HepG2 (cell line): ENCODE data around the gene SNAI1. TPM values are rescaled to one million over a fixed set of nuclear protein-coding genes. Genes with fewer than 3 reads are reported as not detected.
A peak's percentile ranks its signal among the peaks of the same experiment; 100 is the strongest.

ENCODE experiments used
- CEBPG ChIP-seq: IDR thresholded peaks from 2 replicates; pipeline ENCODE4 v1.6.1; 2016
- HOXD1 ChIP-seq: sonication (generic); formaldehyde crosslinking; IDR thresholded peaks from 2 replicates; pipeline ENCODE4 v1.5.0; 2020; ENCODE audit warnings: missing genetic modification reagents
- IKZF1 ChIP-seq: fragments of 450-650 bp; IDR thresholded peaks from 2 replicates; pipeline ENCODE4 v1.7.1; 2016
- KDM5A ChIP-seq: fragments of 200-600 bp; sonication (generic); IDR thresholded peaks from 2 replicates; pipeline ENCODE4 v1.7.0; 2018; ENCODE audit warnings: antibody characterized with exemption, mild to moderate bottlenecking, low read length, borderline replicate concordance
- NAIF1 ChIP-seq: sonication (generic); formaldehyde crosslinking; IDR thresholded peaks from 2 replicates; pipeline ENCODE4 v1.5.0; 2020; ENCODE audit warnings: mild to moderate bottlenecking, missing genetic modification reagents, borderline replicate concordance
- NFKBIZ ChIP-seq: IDR thresholded peaks from 2 replicates; pipeline ENCODE4 v1.6.1; 2018; ENCODE audit warnings: missing genetic modification reagents, missing compliant biosample characterization
- SALL1 ChIP-seq: sonication (generic); formaldehyde crosslinking; IDR thresholded peaks from 2 replicates; pipeline ENCODE4 v1.8.0; 2022; ENCODE audit warnings: mild to moderate bottlenecking, missing genetic modification reagents
- SPEN ChIP-seq: sonication (generic); formaldehyde crosslinking; IDR thresholded peaks from 2 replicates; pipeline ENCODE4 v1.5.1; 2020; ENCODE audit warnings: low read depth, mild to moderate bottlenecking, missing genetic modification reagents
- ZC3H4 ChIP-seq: sonication (generic); formaldehyde crosslinking; IDR thresholded peaks from 2 replicates; pipeline ENCODE4 v1.4.0; 2020; ENCODE audit warnings: missing genetic modification reagents, borderline replicate concordance
- ZNF232 ChIP-seq: sonication (generic); formaldehyde crosslinking; IDR thresholded peaks from 2 replicates; pipeline ENCODE4 v1.4.0; 2020; ENCODE audit warnings: missing genetic modification reagents, borderline replicate concordance
- ZNF563 ChIP-seq: sonication (generic); formaldehyde crosslinking; IDR thresholded peaks from 2 replicates; pipeline ENCODE4 v1.8.0; 2022; ENCODE audit warnings: mild to moderate bottlenecking, moderate library complexity, missing genetic modification reagents
- ZSCAN30 ChIP-seq: sonication (generic); formaldehyde crosslinking; IDR thresholded peaks from 2 replicates; pipeline ENCODE4 v1.5.0; 2020; ENCODE audit warnings: mild to moderate bottlenecking, missing genetic modification reagents
- polyA plus RNA-seq, 8 experiments: library from polyadenylated mRNA; depleted of rRNA in 3 of 8; stranded (reverse) in 7 of 8; unstranded in 1 of 8; fragments of >200 nt; fragmentation: Illumina TruSeq in 4 of 8; extraction: Trizol in 4 of 8; gene quantifications; 2 replicates each; pipeline versions ENCODE4 v1.2.1 to v1.2.3, GENCODE V29; 2011 to 2016; ENCODE audit warnings: low read depth in 4 of 8, missing spikeins in 1 of 8, mixed read lengths in 1 of 8; ENCODE audit not compliant: insufficient read depth in 1 of 8
- total RNA-seq, 5 experiments: library from RNA; depleted of rRNA; stranded (reverse); fragments of >200 nt; fragmentation: Illumina TruSeq; extraction: Trizol; gene quantifications; 2 replicates each; pipeline ENCODE4 v1.2.3, GENCODE V29; 2016; ENCODE audit warnings: low read depth in 1 of 5
- TF ChIP-seq, protein P1 (sequence below): sonication (generic); formaldehyde crosslinking; conservative IDR thresholded peaks from 2 replicates; pipeline ENCODE4 v1.4.0; 2020; ENCODE audit warnings: mild to moderate bottlenecking, missing genetic modification reagents, moderate library complexity
- TF ChIP-seq, protein P2 (sequence below): sonication (generic); formaldehyde crosslinking; IDR thresholded peaks from 2 replicates; pipeline ENCODE4 v1.4.0; 2020; ENCODE audit warnings: missing genetic modification reagents, borderline replicate concordance
- TF ChIP-seq, protein P3 (sequence below): sonication (generic); formaldehyde crosslinking; conservative IDR thresholded peaks from 2 replicates; pipeline ENCODE4 v1.4.0; 2020; ENCODE audit warnings: missing genetic modification reagents
- TF ChIP-seq, protein P4 (sequence below): sonication (generic); formaldehyde crosslinking; IDR thresholded peaks from 2 replicates; pipeline ENCODE4 v1.8.1; 2022; ENCODE audit warnings: low read depth, mild to moderate bottlenecking, missing genetic modification reagents

Gene SNAI1
- total and polyA plus RNA-seq, 2 of the 13 experiments (the other 11 are each of a cell fraction or from before 2014, with no cell fraction given): 1.3 to 1.4 TPM

DNA sequence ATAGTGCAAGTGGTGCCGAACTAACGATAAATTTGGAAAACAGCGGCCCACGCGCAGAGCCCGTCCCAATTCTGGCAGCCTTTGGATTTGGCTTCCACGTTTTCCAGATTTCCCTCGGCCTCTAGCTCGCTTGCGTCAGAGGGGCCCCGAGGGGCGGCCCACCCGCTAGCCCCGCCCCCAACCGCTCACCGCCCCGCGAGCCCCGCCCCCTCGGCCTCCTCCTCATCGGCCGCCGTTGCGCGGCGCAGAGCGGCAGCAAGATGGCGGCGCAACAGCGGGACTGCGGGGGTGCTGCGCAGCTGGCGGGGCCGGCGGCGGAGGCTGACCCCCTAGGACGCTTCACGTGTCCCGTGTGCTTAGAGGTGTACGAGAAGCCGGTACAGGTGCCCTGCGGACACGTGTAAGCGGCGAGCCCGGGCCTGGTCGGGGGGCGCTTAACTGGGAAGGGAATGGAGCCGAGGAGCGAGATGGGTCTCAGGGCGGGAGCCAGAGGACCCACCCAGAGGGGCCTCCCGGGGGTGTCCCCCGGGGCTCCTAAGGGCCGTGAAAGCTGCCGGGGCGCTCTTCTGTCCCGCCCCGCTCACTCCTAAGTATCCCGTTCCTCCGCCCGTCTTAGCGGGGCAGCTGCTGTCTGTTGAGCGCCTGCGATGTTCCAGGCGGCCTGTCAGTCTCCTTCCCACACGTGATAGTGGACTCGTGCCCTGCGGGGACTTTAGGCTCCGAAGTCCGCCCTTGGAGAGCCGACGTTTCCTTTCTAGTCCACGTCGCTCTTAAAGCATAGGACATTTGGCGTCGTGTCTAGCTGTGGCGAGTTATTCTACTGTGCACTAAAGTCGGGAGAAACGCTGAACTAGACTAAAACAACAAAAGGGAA is 46.4 kb upstream of the SNAI1 start, which contains the start of gene RNF114 (continued):
- TF ChIP-seq, protein P1, sequence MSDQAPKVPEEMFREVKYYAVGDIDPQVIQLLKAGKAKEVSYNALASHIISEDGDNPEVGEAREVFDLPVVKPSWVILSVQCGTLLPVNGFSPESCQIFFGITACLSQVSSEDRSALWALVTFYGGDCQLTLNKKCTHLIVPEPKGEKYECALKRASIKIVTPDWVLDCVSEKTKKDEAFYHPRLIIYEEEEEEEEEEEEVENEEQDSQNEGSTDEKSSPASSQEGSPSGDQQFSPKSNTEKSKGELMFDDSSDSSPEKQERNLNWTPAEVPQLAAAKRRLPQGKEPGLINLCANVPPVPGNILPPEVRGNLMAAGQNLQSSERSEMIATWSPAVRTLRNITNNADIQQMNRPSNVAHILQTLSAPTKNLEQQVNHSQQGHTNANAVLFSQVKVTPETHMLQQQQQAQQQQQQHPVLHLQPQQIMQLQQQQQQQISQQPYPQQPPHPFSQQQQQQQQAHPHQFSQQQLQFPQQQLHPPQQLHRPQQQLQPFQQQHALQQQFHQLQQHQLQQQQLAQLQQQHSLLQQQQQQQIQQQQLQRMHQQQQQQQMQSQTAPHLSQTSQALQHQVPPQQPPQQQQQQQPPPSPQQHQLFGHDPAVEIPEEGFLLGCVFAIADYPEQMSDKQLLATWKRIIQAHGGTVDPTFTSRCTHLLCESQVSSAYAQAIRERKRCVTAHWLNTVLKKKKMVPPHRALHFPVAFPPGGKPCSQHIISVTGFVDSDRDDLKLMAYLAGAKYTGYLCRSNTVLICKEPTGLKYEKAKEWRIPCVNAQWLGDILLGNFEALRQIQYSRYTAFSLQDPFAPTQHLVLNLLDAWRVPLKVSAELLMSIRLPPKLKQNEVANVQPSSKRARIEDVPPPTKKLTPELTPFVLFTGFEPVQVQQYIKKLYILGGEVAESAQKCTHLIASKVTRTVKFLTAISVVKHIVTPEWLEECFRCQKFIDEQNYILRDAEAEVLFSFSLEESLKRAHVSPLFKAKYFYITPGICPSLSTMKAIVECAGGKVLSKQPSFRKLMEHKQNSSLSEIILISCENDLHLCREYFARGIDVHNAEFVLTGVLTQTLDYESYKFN (CRISPR knock-in tag): peak; percentile 26
- 0 out of 2 replicates have a peak, but pooled peaks have one; percentile 21 for TF ChIP-seq NFKBIZ (CRISPR knock-in tag)
- peak; percentile 27; the same call in 1 of the 2 replicates for TF ChIP-seq ZC3H4 (CRISPR knock-in tag)
- 0 out of 2 replicates have a peak, but pooled peaks have one; percentile 27 for TF ChIP-seq ZSCAN30 (CRISPR knock-in tag)
- TF ChIP-seq KDM5A: peak; percentile 94
- TF ChIP-seq IKZF1: no peak
- TF ChIP-seq CEBPG: peak; percentile 87
- TF ChIP-seq ZNF232 (CRISPR knock-in tag): peak; percentile 61
- TF ChIP-seq, protein P2, sequence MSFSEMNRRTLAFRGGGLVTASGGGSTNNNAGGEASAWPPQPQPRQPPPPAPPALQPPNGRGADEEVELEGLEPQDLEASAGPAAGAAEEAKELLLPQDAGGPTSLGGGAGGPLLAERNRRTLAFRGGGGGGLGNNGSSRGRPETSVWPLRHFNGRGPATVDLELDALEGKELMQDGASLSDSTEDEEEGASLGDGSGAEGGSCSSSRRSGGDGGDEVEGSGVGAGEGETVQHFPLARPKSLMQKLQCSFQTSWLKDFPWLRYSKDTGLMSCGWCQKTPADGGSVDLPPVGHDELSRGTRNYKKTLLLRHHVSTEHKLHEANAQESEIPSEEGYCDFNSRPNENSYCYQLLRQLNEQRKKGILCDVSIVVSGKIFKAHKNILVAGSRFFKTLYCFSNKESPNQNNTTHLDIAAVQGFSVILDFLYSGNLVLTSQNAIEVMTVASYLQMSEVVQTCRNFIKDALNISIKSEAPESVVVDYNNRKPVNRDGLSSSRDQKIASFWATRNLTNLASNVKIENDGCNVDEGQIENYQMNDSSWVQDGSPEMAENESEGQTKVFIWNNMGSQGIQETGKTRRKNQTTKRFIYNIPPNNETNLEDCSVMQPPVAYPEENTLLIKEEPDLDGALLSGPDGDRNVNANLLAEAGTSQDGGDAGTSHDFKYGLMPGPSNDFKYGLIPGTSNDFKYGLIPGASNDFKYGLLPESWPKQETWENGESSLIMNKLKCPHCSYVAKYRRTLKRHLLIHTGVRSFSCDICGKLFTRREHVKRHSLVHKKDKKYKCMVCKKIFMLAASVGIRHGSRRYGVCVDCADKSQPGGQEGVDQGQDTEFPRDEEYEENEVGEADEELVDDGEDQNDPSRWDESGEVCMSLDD (CRISPR knock-in tag): 0 out of 2 replicates have a peak, but pooled peaks have one; percentile 32
- peak; percentile 54; the same call in 1 of the 2 replicates for TF ChIP-seq HOXD1 (CRISPR knock-in tag)
- TF ChIP-seq, protein P3, sequence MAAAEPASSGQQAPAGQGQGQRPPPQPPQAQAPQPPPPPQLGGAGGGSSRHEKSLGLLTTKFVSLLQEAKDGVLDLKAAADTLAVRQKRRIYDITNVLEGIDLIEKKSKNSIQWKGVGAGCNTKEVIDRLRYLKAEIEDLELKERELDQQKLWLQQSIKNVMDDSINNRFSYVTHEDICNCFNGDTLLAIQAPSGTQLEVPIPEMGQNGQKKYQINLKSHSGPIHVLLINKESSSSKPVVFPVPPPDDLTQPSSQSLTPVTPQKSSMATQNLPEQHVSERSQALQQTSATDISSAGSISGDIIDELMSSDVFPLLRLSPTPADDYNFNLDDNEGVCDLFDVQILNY (CRISPR knock-in tag): peak; percentile 69
- TF ChIP-seq SPEN (CRISPR knock-in tag): peak; percentile 76; the same call in 1 of the 2 replicates
- TF ChIP-seq SALL1 (CRISPR knock-in tag): peak; percentile 88; the same call in 1 of the 2 replicates
- TF ChIP-seq, protein P4, sequence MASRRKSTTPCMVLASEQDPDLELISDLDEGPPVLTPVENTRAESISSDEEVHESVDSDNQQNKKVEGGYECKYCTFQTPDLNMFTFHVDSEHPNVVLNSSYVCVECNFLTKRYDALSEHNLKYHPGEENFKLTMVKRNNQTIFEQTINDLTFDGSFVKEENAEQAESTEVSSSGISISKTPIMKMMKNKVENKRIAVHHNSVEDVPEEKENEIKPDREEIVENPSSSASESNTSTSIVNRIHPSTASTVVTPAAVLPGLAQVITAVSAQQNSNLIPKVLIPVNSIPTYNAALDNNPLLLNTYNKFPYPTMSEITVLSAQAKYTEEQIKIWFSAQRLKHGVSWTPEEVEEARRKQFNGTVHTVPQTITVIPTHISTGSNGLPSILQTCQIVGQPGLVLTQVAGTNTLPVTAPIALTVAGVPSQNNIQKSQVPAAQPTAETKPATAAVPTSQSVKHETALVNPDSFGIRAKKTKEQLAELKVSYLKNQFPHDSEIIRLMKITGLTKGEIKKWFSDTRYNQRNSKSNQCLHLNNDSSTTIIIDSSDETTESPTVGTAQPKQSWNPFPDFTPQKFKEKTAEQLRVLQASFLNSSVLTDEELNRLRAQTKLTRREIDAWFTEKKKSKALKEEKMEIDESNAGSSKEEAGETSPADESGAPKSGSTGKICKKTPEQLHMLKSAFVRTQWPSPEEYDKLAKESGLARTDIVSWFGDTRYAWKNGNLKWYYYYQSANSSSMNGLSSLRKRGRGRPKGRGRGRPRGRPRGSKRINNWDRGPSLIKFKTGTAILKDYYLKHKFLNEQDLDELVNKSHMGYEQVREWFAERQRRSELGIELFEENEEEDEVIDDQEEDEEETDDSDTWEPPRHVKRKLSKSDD (CRISPR knock-in tag): peak; percentile 92
- peak; percentile 87; the same call in 1 of the 2 replicates for TF ChIP-seq ZNF563 (CRISPR knock-in tag)
- 0 out of 2 replicates have a peak, but pooled peaks have one; percentile 28 for TF ChIP-seq NAIF1 (CRISPR knock-in tag)
